Sigmoid colon (tissue), 7 donors: ENCODE results near the gene NLRC3. TPM values are rescaled to one million over a fixed set of nuclear protein-coding genes. Genes with fewer than 3 reads are reported as not detected.

Experiments
- DNase-seq: peaks from one replicate; pipeline ENCODE4 v3.0.0-alpha.2; 2019
- H3K27ac ChIP-seq, 4 donors: fragments of 200-600 bp; sonication (generic); one replicate each; pipeline ENCODE4 v1.5.1; 2016 to 2019; ENCODE audit warnings: mild to moderate bottlenecking in 1 of 4
- H3K27me3 ChIP-seq, 3 donors: fragments of 200-600 bp; sonication (generic); one replicate each; pipeline ENCODE4 v1.5.1; 2019; ENCODE audit warnings: mild to moderate bottlenecking in 1 of 3
- H3K36me3 ChIP-seq, 4 donors: fragments of 200-600 bp; sonication (generic); one replicate each; pipeline ENCODE4 v1.5.1; 2016 to 2019
- H3K4me1 ChIP-seq, 4 donors: fragments of 200-600 bp; sonication (generic); one replicate each; pipeline ENCODE4 v1.5.1; 2017 to 2019
- H3K4me3 ChIP-seq, 4 donors: fragments of 200-600 bp; sonication (generic); one replicate each; pipeline ENCODE4 v1.5.1; 2017 to 2019; ENCODE audit warnings: mild to moderate bottlenecking in 2 of 4, moderate library complexity in 1 of 4
- H3K9me3 ChIP-seq, 4 donors: fragments of 200-600 bp in 3 of 4; sonication (generic) in 3 of 4; one replicate each; pipeline versions ENCODE4 v1.5.1 to v1.6.1; 2013 to 2019
- EP300 ChIP-seq, 4 donors: sonication (generic); formaldehyde crosslinking; IDR thresholded peaks; one replicate each; pipeline ENCODE4 v1.6.1; 2017; ENCODE audit warnings: antibody characterized with exemption in 4 of 4
- POLR2A ChIP-seq, 2 donors: fragments of 450-650 bp; IDR thresholded peaks; one replicate each; pipeline ENCODE4 v1.6.1; 2016; ENCODE audit warnings: antibody characterized with exemption in 2 of 2, mild to moderate bottlenecking in 2 of 2, moderate library complexity in 2 of 2
- POLR2AphosphoS5 ChIP-seq, 4 donors: sonication (generic); formaldehyde crosslinking; IDR thresholded peaks; one replicate each; pipeline ENCODE4 v1.6.1; 2017; ENCODE audit warnings: antibody characterized with exemption in 4 of 4
- WGBS, 2 donors: extraction: QIAGEN DNeasy Blood & Tissue Kit; methylation state at CpG; one replicate each; pipeline ENCODE4 v1.1.7; 2013; 5-methylcytosine and 5-hydroxymethylcytosine counted together
- intact Hi-C: fragments of 100-400 bp; cut with DNase I; formaldehyde crosslinking; loops from one replicate; pipeline ENCODE4 v1.15.1; 2023
- polyA plus RNA-seq, 3 donors: library from polyadenylated mRNA; stranded (reverse); fragments of 200-250 nt; gene quantifications; one replicate each; pipeline ENCODE4 v1.2.3, GENCODE V29; 2013
- total RNA-seq, 4 donors: library from RNA; depleted of rRNA; stranded (reverse); fragments of >200 nt; gene quantifications; one replicate each; pipeline ENCODE4 v1.1.0, GENCODE V29; 2016
- TF ChIP-seq, protein P1 (sequence below), 4 experiments: fragments of 450-650 bp in 3 of 4; fragments of 200-600 bp in 1 of 4; IDR thresholded peaks; one replicate each; pipeline ENCODE4 v1.5.1; 2016 to 2019; ENCODE audit warnings: antibody characterized with exemption in 4 of 4, mild to moderate bottlenecking in 3 of 4, moderate library complexity in 2 of 4
- donor health status: healthy with polysubstance abuse.
- donor health status: Bipolar disorder and iron deficiency.
- donor health status: healthy.

NLRC3 gene
- total and polyA plus RNA-seq, 7 donors, result under 0.01 to 7.0 (median 0.27) TPM; not detected in 2

DNA sequence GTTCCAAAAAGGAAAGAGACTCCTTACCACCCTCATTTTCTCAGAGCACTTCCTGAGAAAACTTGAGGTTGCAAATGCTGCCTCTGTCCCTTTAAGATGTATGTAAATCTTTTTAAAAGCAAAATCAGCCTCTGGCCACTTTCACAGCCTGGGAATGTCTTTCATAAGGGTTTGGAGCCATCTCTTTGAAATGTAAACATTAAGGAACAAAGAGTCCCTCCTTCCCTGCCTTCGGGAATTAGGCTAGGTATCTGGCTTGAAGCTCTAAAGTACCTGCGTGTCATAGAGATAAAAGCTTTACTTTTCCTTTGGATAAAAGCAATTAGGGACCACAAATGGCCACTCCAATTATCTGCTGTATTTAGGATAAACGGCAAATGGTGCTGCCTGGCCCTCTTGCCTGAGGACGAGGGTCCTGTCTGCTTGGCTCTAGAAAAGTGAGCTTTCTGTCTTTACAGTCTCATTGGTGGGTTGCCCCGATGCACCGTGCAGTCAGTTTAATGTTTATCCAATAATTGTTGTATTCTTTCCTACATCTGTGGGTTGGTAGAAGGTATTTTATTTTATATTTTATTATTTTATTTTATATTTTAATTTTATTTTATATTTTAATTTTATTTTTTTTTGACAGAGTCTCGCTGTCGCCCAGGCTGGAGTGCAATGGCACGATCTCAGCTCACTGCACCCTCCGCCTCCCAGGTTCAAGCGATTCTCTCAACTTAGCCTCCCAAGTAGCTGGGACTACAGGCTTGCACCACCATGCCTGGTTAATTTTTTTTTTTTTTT lies 23.9 kb downstream of the NLRC3 start:
- no peak overlapping the region for H3K4me3 ChIP-seq
- no peaks in the 10 kb centered on the region for H3K9me3 ChIP-seq
- intact Hi-C loops, result no loop called here
- no peaks in the 10 kb centered on the region for H3K4me1 ChIP-seq
- no peak overlapping the region for H3K27ac ChIP-seq
- WGBS, 2 donors, result 85% methylated on average over 11 of the region's 11 CpGs
- no peak for DNase-seq
- no peaks in the 10 kb centered on the region for H3K27me3 ChIP-seq
- H3K36me3 ChIP-seq, result no peaks in the 10 kb centered on the region
- TF ChIP-seq POLR2A (IDR thresholded peaks at IDR 0.05) (no peak), EP300 (IDR thresholded peaks at IDR 0.05) (no peak), POLR2AphosphoS5 (IDR thresholded peaks at IDR 0.05) (no peak)
- TF ChIP-seq, protein P1, sequence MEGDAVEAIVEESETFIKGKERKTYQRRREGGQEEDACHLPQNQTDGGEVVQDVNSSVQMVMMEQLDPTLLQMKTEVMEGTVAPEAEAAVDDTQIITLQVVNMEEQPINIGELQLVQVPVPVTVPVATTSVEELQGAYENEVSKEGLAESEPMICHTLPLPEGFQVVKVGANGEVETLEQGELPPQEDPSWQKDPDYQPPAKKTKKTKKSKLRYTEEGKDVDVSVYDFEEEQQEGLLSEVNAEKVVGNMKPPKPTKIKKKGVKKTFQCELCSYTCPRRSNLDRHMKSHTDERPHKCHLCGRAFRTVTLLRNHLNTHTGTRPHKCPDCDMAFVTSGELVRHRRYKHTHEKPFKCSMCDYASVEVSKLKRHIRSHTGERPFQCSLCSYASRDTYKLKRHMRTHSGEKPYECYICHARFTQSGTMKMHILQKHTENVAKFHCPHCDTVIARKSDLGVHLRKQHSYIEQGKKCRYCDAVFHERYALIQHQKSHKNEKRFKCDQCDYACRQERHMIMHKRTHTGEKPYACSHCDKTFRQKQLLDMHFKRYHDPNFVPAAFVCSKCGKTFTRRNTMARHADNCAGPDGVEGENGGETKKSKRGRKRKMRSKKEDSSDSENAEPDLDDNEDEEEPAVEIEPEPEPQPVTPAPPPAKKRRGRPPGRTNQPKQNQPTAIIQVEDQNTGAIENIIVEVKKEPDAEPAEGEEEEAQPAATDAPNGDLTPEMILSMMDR (IDR thresholded peaks at IDR 0.05), result no peak

DNA sequence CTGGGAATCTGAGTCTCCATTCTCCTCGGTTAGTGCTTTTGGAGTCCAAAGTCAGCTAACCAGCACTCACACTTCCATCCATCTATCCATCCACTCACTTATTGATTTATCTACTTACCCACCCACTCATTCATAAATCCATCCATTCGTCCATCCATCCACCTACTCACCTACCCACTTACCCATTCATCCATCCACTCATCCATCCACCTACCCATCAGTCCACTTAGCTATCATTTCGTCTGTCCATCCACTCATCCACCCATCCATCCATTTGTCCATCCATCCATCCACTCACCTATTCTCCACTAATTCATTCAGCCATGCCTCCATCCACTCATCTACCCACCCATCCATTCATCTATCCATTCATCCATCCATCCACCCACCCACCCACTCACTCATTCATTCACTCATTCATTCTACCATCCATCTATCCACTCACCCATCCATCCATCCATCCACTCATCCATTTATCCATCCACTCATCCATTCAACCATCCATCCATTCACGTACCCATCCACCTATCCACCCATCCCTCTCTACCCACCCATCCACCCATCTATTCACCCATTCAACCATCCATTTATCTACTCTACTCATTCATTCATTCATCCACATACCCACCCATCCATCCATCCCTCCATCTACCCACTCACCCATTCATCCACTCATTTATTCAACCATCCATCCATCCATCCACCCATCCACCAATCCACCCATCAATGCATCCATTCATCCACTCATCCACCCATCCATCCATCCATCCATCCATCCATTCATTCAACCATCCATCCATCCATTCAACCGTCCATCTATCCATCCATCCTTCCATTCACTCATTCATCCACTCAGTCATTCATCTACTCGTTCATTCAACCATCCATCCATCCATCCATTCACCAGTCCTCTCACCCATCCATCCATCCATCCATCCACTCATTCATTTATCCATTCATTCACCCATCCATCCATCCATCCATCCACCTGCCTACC lies 26.1 kb downstream of the NLRC3 start:
- TF ChIP-seq POLR2A (IDR thresholded peaks at IDR 0.05) (no peak), POLR2AphosphoS5 (IDR thresholded peaks at IDR 0.05) (no peak), EP300 (IDR thresholded peaks at IDR 0.05) (no peak)
- TF ChIP-seq, protein P1 (IDR thresholded peaks at IDR 0.05), result no peak
- intact Hi-C loops, result no loop called here
- 94 to 95% methylated on average over 6 of the region's 6 CpGs for WGBS, 2 donors
- DNase-seq, result no peak
- Histone ChIP-seq H3K27me3 (no peaks in the 10 kb centered on the region), H3K36me3 (no peaks in the 10 kb centered on the region), H3K9me3 (no peaks in the 10 kb centered on the region), H3K27ac (no peak overlapping the region), H3K4me3 (no peak overlapping the region), H3K4me1 (no peaks in the 10 kb centered on the region)

DNA sequence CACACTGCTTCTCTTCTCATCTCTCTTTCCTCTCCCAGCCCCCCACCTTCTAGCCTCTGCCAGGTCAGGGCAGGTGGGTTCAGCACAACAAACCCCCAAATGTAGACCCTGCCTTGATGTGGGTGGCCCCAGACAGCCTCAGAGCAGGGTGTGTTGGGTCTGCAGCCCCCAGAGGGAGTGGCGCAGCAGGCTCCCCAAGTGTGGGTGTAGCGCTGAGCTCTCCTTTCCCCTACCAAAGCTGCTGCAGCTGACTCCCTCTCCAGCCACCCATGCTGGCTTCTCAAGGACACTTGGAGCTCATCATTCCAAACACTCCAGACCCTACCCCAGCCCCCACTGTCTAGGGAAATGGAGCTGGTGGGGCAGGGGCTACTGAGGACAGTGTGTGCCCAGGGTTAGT lies 27.3 kb downstream of the NLRC3 start:
- WGBS, 2 donors, result 96 to 98% methylated on average over 2 of the region's 2 CpGs
- Histone ChIP-seq H3K4me1 (no peaks in the 10 kb centered on the region), H3K27me3 (no peaks in the 10 kb centered on the region), H3K36me3 (no peaks in the 10 kb centered on the region), H3K9me3 (no peaks in the 10 kb centered on the region), H3K27ac (no peak overlapping the region), H3K4me3 (no peak overlapping the region)
- no peak for DNase-seq
- TF ChIP-seq, protein P1 (IDR thresholded peaks at IDR 0.05), result no peak
- TF ChIP-seq EP300 (IDR thresholded peaks at IDR 0.05) (no peak), POLR2AphosphoS5 (IDR thresholded peaks at IDR 0.05) (no peak), POLR2A (IDR thresholded peaks at IDR 0.05) (no peak)
- intact Hi-C loops, result no loop called here

DNA sequence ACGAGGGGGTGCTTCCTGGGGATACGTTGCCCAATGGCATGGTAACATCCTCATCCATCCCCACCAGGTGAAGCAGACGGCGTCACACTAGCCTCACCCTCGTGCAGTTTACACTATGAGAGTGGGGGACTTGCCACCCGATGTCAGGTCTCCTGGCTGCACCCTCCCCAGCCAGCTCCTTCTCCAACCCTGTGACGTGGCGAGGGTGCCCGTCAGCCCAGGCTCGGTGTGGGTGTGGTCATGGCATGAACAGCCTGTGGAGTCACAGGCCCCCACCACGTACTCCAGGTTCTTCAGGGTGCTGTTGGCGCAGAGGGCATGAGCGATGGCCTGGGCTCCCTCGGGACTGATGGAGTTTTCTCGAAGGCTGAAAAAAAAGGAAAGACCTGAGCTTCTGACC lies 28.3 kb downstream of the NLRC3 start:
- H3K27me3 ChIP-seq, result no peaks in the 10 kb centered on the region
- intact Hi-C loops, result no loop called here
- DNase-seq, result no peak

More for the DNA sequence above, 28.3 kb downstream of the NLRC3 start:
- Histone ChIP-seq H3K4me3 (no peak overlapping the region), H3K27ac (no peak overlapping the region), H3K36me3 (no peaks in the 10 kb centered on the region), H3K9me3 (no peaks in the 10 kb centered on the region), H3K4me1 (no peaks in the 10 kb centered on the region)
- 86 to 87% methylated on average over 15 of the region's 15 CpGs for WGBS, 2 donors
- no peak for TF ChIP-seq POLR2AphosphoS5 (IDR thresholded peaks at IDR 0.05)
- TF ChIP-seq, protein P1 (IDR thresholded peaks at IDR 0.05), result no peak
- TF ChIP-seq EP300 (IDR thresholded peaks at IDR 0.05), result no peak
- no peak for TF ChIP-seq POLR2A (IDR thresholded peaks at IDR 0.05)
